Caco-2 (cell line): ENCODE measurements around the gene PRPF19. TPM values are rescaled to one million over a fixed set of nuclear protein-coding genes. Genes with fewer than 3 reads are reported as not detected.

Experiments used
- BruUV-seq: library from RNA; stranded (reverse); fragments of 400-500 nt; replicated peaks from 2 replicates; lab custom pipeline; 2021; lab: Mats Ljungman, UMichigan
- CTCF ChIA-PET: fragments of 300-600 bp; sonication (Branson Sonifier 250); formaldehyde crosslinking; loops from one replicate; lab custom pipeline; 2022; ENCODE audit warnings: antibody characterized with exemption; lab: Charles Lee
- POLR2A ChIA-PET: fragments of 300-600 bp; sonication (Branson Sonifier 250); formaldehyde crosslinking; loops from one replicate; lab custom pipeline; 2022; ENCODE audit warnings: antibody characterized with exemption; lab: Charles Lee
- DNase-seq, 2 experiments: peaks; one replicate each; pipeline versions ENCODE4 v3.0.0 to v3.0.0-alpha.2; 2020 to 2022
- H3K27me3 ChIP-seq: replicated peaks from 2 replicates; pipeline ENCODE4 v1.6.0; 2011; ENCODE audit warnings: low read length; ENCODE audit not compliant: control insufficient read depth, insufficient read depth
- H3K36me3 ChIP-seq: 2 replicates; pipeline ENCODE4 v1.5.1; 2011; ENCODE audit warnings: low read length; ENCODE audit not compliant: control insufficient read depth, insufficient read depth
- H3K4me1 ChIP-seq: fragments of 250-450 bp; sonication (Bioruptor Pico); 2 replicates; pipeline ENCODE4 v1.5.1; 2020; ENCODE audit warnings: mild to moderate bottlenecking
- H3K4me3 ChIP-seq: 2 replicates; pipeline ENCODE4 v1.5.1; 2011; ENCODE audit warnings: low read depth, mild to moderate bottlenecking, control low read depth, low read length
- H3K9me3 ChIP-seq: fragments of 250-450 bp; sonication (Bioruptor Pico); 2 replicates; pipeline ENCODE4 v1.5.1; 2020; ENCODE audit warnings: mild to moderate bottlenecking, moderate library complexity
- H3K27ac Mint-ChIP-seq: one replicate; pipeline ENCODE4 v1.8.0; 2022; ENCODE audit warnings: mixed read lengths; ENCODE audit not compliant: unreplicated experiment
- H3K27me3 Mint-ChIP-seq: one replicate; pipeline ENCODE4 v1.8.0; 2022; ENCODE audit warnings: mixed read lengths; ENCODE audit not compliant: insufficient read depth, unreplicated experiment
- H3K36me3 Mint-ChIP-seq: one replicate; pipeline ENCODE4 v1.8.0; 2022; ENCODE audit warnings: mild to moderate bottlenecking, mixed read lengths; ENCODE audit not compliant: insufficient read depth, unreplicated experiment
- H3K4me1 Mint-ChIP-seq: one replicate; pipeline ENCODE4 v1.8.0; 2022; ENCODE audit warnings: low read depth, mixed read lengths; ENCODE audit not compliant: unreplicated experiment
- H3K4me3 Mint-ChIP-seq: one replicate; pipeline ENCODE4 v1.8.0; 2022; ENCODE audit warnings: mild to moderate bottlenecking, moderate library complexity, mixed read lengths; ENCODE audit not compliant: unreplicated experiment
- H3K9me3 Mint-ChIP-seq: one replicate; pipeline ENCODE4 v1.8.0; 2022; ENCODE audit warnings: mixed read lengths; ENCODE audit not compliant: unreplicated experiment
- intact Hi-C: fragments of 100-400 bp; cut with micrococcal nuclease; formaldehyde crosslinking; loops from one replicate; pipeline ENCODE4 v1.10.0; 2022; ENCODE audit not compliant: unreplicated experiment
- total RNA-seq: library from RNA; stranded (reverse); gene quantifications from 2 replicates; pipeline ENCODE4 v1.2.3, GENCODE V29; 2022
- TF ChIP-seq, protein P1 (sequence below), 2 experiments: fragments of 200-600 bp in 1 of 2; IDR thresholded peaks; 1 replicate in 1 of 2; 2 replicates in 1 of 2; pipeline versions ENCODE4 v1.5.1 to v1.8.0; 2011 to 2022; ENCODE audit warnings: antibody characterized with exemption in 1 of 2, control low read depth in 1 of 2, inconsistent platforms in 1 of 2, low read depth in 1 of 2, low read length in 1 of 2, mild to moderate bottlenecking in 1 of 2, moderate library complexity in 1 of 2; ENCODE audit not compliant: insufficient read depth in 1 of 2, severe bottlenecking in 1 of 2, unreplicated experiment in 1 of 2

PRPF19 gene
- total RNA-seq, 1 experiment from 2014 or later = 183 TPM

DNA sequence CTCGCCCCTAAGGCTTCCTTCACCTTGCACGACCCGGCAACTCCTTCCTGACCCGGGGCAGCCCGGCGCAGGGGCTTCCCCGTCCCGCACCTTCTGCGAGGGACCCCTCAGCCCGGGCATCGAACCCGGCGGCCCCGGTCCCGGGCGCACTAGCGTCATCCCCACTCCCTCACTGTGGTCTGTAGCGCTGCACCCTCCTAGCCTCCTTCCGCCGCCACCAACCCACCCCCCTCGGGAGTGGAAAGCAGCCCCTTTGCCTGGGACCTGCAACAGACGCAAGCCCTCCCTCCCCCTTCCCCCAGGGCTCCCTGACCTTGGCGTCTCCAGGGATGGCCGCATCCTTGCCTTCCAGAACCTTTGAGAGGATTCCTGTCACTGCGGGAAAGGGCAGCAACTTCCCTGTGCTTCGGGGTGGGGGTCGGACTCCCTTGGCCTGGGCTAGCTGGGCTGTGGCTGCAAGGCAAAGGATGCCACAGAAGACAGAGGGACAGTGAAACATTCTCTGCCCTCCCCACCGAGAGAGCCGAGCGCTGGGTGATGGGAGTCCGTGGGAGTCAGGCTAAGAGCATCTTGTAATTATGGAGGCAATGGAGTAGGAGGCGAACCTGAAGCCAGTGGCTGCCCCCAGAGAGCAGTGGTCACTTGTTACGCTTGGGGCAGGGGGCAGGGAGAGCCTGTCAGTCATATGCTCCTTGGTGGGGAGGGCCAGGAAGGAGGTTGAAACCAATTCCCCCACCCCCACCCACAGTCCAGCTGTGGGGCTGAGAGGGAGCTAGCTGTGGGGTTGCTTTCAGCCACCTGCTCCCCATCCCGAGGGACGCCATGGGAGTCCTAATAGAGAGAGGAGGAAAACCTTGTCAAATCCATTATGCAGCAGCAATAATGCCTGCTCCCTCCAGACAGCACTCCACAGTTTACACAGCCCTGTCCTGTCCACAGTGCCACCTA is 18.8 kb upstream of the PRPF19 start:
- Histone ChIP-seq H3K36me3 (no peaks in the 10 kb centered on the region), H3K9me3 (no peaks in the 10 kb centered on the region), H3K4me1 (peaks cover 13% of the 10 kb centered on the region), H3K4me3 (peak overlapping the region; percentile 71), H3K27me3 (no peaks in the 10 kb centered on the region)
- peak overlapping the region; percentile 59 for H3K27ac Mint-ChIP-seq
- H3K36me3 Mint-ChIP-seq = peaks cover 28% of the 10 kb centered on the region
- BruUV-seq = no TSS peak
- intact Hi-C loops = loop anchor here (1.0 kb wide), 1 partner anchor 11 kb away; the partner anchor contains the start of gene TMEM109
- no peaks in the 10 kb centered on the region for H3K9me3 Mint-ChIP-seq
- TF ChIP-seq, protein P1, sequence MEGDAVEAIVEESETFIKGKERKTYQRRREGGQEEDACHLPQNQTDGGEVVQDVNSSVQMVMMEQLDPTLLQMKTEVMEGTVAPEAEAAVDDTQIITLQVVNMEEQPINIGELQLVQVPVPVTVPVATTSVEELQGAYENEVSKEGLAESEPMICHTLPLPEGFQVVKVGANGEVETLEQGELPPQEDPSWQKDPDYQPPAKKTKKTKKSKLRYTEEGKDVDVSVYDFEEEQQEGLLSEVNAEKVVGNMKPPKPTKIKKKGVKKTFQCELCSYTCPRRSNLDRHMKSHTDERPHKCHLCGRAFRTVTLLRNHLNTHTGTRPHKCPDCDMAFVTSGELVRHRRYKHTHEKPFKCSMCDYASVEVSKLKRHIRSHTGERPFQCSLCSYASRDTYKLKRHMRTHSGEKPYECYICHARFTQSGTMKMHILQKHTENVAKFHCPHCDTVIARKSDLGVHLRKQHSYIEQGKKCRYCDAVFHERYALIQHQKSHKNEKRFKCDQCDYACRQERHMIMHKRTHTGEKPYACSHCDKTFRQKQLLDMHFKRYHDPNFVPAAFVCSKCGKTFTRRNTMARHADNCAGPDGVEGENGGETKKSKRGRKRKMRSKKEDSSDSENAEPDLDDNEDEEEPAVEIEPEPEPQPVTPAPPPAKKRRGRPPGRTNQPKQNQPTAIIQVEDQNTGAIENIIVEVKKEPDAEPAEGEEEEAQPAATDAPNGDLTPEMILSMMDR (IDR thresholded peaks at IDR 0.05; ENCODE audit: insufficient read depth in 1 of 2, low read depth in 1 of 2, low read length in 1 of 2, severe bottlenecking in 1 of 2, unreplicated experiment in 1 of 2) = no peak
- H3K27me3 Mint-ChIP-seq = no peaks in the 10 kb centered on the region
- peak overlapping the region; percentile 90 for H3K4me3 Mint-ChIP-seq
- peaks cover 13% of the 10 kb centered on the region for H3K4me1 Mint-ChIP-seq
- ChIA-PET POLR2A (interaction anchor here (1.2 kb wide), 1 partner anchor 12 kb away, joined by 12 read pairs; the partner anchor contains the start of gene TMEM109), CTCF (no interaction called here)
- peak in 1 of 2 experiments; percentile 37 for DNase-seq

DNA sequence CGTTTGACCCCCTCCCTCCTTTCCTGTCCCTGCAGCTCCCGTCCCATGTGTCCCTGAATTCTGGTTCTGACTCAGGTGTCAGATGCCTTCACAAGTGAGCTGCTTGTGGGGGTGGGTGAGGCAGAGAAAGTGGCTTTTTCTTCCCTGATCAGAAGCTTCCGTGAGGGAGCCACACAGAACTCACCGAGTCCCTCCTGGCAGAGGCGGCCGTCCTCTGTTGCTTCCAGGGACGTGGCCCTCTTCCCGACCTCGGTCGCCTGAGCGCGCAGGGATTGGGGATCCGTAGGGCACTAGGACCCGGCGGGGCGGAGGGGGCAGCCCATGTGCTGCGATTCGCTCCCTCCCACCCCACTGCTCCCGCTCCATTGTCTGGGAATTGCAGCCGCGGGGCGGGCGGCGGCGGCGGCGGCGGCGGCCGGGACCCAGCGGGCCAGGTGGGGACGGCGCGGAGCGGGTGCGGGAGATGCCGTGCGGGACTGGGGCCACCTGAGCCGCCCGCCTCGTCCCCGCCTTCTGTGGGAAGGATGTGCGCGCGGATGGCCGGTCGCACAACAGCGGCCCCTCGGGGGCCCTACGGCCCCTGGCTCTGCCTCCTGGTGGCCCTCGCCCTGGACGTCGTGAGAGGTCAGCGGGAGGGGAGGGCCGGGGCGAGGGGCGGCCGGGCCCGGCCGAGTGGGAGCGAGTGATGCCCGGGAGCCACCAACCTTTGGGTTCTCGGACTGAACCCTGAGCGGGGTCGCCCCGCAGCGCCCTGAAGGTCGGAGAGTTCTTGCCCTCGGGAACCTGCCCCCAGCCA is 17.9 kb upstream of the PRPF19 start, which contains the start of gene TMEM132A:
Gene TMEM132A (plus strand): TSS at position 351 of the 796 bp plus-strand sequence. CDS start 174 bp downstream, at position 525.
- peak within 1 kb of the TSS; percentile 71 for H3K4me3 ChIP-seq
- TF ChIP-seq, protein P1 (IDR thresholded peaks at IDR 0.05; ENCODE audit: insufficient read depth in 1 of 2, low read depth in 1 of 2, low read length in 1 of 2, severe bottlenecking in 1 of 2, unreplicated experiment in 1 of 2) = peak in 1 of 2 experiments; percentile 18
- ChIA-PET CTCF (interaction anchor here (1.1 kb wide), 1 partner anchor 247 kb away, joined by 3 read pairs; no protein-coding TSS in a partner anchor), POLR2A (interaction anchor here (0.5 to 1.2 kb wide), 2 partner anchors 11 to 1085 kb away, joined by 3 to 12 read pairs; partner anchors contain the start of gene TMEM109)
- no TSS peak for BruUV-seq
- H3K4me1 Mint-ChIP-seq = peaks cover 13% of the 10 kb centered on the region
- H3K4me3 Mint-ChIP-seq = peak within 1 kb of the TSS; percentile 90
- H3K9me3 ChIP-seq = no peaks in the 10 kb centered on the region
- no peaks in the 10 kb centered on the region for H3K9me3 Mint-ChIP-seq
- intact Hi-C loops = loop anchor here (1.0 kb wide), 1 partner anchor 10 kb away; the partner anchor contains the start of gene TMEM109
- no peaks in the 10 kb centered on the region for H3K27me3 ChIP-seq
- H3K27me3 Mint-ChIP-seq = no peaks in the 10 kb centered on the region
- H3K36me3 Mint-ChIP-seq = peaks cover 29% of the 10 kb centered on the region
- peaks cover 13% of the 10 kb centered on the region for H3K4me1 ChIP-seq
- peak; percentile 85 to 87 for DNase-seq
- H3K36me3 ChIP-seq = no peaks in the 10 kb centered on the region
- H3K27ac Mint-ChIP-seq = peak within 1 kb of the TSS; percentile 59
